ENCODE data around the gene PON1.

GRCh38 chr7:95297041-95297440 is 27.3 kb downstream of the PON1 start:
- TF ChIP-seq CTCF (IDR thresholded peaks at IDR 0.05) (no peak), EZH2 (IDR thresholded peaks at IDR 0.05; ENCODE audit: borderline replicate concordance, insufficient read depth, low read depth, low read length, poor library complexity, severe bottlenecking) (no peak)
